ENCODE results near the gene IL23A.

- TF ChIP-seq CTCF (IDR thresholded peaks at IDR 0.05) (no peak), POLR2A (IDR thresholded peaks at IDR 0.05) (no peak)
Measured at GRCh38 chr12:56330936-56331490, 7.7 kb upstream of the IL23A start.

Measured in gastroesophageal sphincter (tissue), 3 donors.